GM19193 (cell line): ENCODE data around the gene DFFA.

Experiments used
- POLR2A ChIP-seq: IDR thresholded peaks from 4 replicates; pipeline ENCODE4 v1.6.1; 2011; ENCODE audit not compliant: insufficient read depth, insufficient read length; ENCODE audit errors: extremely low read depth

DFFA gene

GRCh38 chr1:10509809-10510509 lies 37.6 kb upstream of the DFFA start:
- no peak for TF ChIP-seq POLR2A

- TF ChIP-seq POLR2A, result no peak
Observed at GRCh38 chr1:10508511-10508951, 36.2 kb upstream of the DFFA start.

GRCh38 chr1:10507111-10507879 lies 35.0 kb upstream of the DFFA start:
- no peak for TF ChIP-seq POLR2A

- TF ChIP-seq POLR2A, result no peak
Observed at GRCh38 chr1:10506677-10507047, 34.3 kb upstream of the DFFA start.

DNA sequence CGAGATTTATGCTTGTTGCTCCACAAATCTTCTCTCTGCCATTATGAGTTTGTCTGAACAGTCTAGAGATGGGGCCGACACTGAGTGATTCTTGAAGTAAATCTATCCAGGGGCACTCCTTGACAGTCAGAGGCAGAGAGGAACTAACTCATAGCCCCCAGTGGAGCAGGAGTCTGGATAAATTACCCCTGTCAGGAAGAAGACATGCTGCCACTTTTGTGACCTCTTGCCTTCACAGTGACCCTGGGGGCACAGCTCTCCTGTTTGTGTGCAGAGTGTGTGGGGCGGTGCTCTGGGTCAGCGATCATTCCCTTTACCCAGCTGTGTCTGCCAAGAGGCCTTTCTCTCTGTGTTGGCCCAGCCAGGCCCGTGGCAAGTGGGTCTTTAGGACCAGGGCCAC lies 31.9 kb upstream of the DFFA start:
- TF ChIP-seq POLR2A, result no peak

- no peak for TF ChIP-seq POLR2A
Observed at GRCh38 chr1:10502206-10502605, 29.9 kb upstream of the DFFA start.

DNA sequence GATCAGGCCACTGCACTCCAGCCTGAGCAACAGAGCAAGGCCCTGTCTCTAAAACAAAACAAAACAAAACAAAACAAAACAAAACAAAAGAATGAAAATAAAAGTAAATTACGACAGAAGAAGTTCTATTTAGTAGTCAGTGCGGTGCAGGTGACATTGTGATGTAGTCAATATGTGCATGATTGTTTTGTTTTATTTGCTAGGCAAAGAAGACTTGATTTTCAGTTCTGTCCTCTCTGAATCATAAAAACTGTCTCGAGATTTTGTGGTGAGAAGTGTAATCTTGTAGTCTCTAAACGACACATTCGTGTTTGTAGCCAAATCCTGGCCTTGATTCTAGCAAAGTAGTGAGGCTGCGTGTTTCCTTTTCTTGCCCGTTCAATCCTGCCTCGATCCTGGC lies 25.9 kb upstream of the DFFA start:
- TF ChIP-seq POLR2A, result no peak

- no peak for TF ChIP-seq POLR2A
Observed at GRCh38 chr1:10497109-10497508, 24.8 kb upstream of the DFFA start.

GRCh38 chr1:10495952-10496351 lies 23.6 kb upstream of the DFFA start:
- no peak for TF ChIP-seq POLR2A

DNA sequence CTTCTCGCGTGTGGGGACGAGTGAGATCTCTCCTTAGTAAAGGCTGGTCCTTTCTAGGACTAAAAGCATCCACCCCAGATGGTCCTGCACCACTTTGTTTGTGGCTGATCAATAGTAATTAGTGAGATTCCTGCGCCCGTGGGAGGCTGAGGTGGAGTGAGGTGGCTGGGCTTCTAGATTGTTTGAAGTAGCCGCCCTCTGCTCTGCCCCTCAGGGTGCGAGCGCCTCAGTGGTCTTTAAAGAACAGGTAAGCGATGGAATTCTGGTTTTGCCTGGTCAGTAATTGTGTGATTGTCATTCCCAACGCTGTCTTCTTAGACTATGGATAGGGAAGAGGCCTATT lies 23.1 kb upstream of the DFFA start:
- no peak for TF ChIP-seq POLR2A

- TF ChIP-seq POLR2A, result no peak
Observed at GRCh38 chr1:10494754-10495474, 22.6 kb upstream of the DFFA start.

GRCh38 chr1:10494418-10494753 lies 22.1 kb upstream of the DFFA start:
- no peak for TF ChIP-seq POLR2A

- TF ChIP-seq POLR2A, result no peak
Observed at GRCh38 chr1:10490286-10490970, 18.1 kb upstream of the DFFA start.

GRCh38 chr1:10489291-10490055 lies 17.1 kb upstream of the DFFA start:
- no peak for TF ChIP-seq POLR2A

- TF ChIP-seq POLR2A, result no peak
Observed at GRCh38 chr1:10484521-10484920, 12.2 kb upstream of the DFFA start.
